Hematopoietic multipotent progenitor cell treated with erythropoietin and hydrocortisone succinate and interleukin-3 and kit ligand, for 4 days (in vitro differentiated cells): ENCODE results near the gene SYNPO.

Source experiments
- DNase-seq: peaks from one replicate; pipeline ENCODE4 v3.0.0-alpha.2; 2015

The SYNPO gene

GRCh38 chr5:150607105-150607504, 33.4 kb upstream of the SYNPO start:
- DNase-seq: no peak

GRCh38 chr5:150607991-150608390, 32.5 kb upstream of the SYNPO start:
- no peak for DNase-seq

- DNase-seq: no peak
Observed at GRCh38 chr5:150608991-150609390, 31.5 kb upstream of the SYNPO start.

GRCh38 chr5:150609843-150610584, 30.4 kb upstream of the SYNPO start:
- no peak for DNase-seq

- no peak for DNase-seq
Observed at GRCh38 chr5:150611026-150611425, 29.4 kb upstream of the SYNPO start.

- no peak for DNase-seq
Observed at GRCh38 chr5:150612405-150612804, 28.1 kb upstream of the SYNPO start.

GRCh38 chr5:150612905-150613670, 27.4 kb upstream of the SYNPO start:
- DNase-seq: no peak

GRCh38 chr5:150613991-150614660, 26.3 kb upstream of the SYNPO start:
- no peak for DNase-seq

- no peak for DNase-seq
Observed at GRCh38 chr5:150614661-150615060, 25.8 kb upstream of the SYNPO start.

GRCh38 chr5:150615141-150615699, 25.2 kb upstream of the SYNPO start:
- no peak for DNase-seq

GRCh38 chr5:150616024-150616470, 24.4 kb upstream of the SYNPO start:
- DNase-seq: peak; percentile 75

GRCh38 chr5:150616506-150616905, 24.0 kb upstream of the SYNPO start:
- DNase-seq: no peak

- no peak for DNase-seq
Observed at GRCh38 chr5:150618163-150618562, 22.3 kb upstream of the SYNPO start.

GRCh38 chr5:150618588-150619281, 21.7 kb upstream of the SYNPO start:
- DNase-seq: no peak

- DNase-seq: no peak
Observed at GRCh38 chr5:150619359-150620230, 20.9 kb upstream of the SYNPO start.

GRCh38 chr5:150621301-150621700, 19.2 kb upstream of the SYNPO start:
- DNase-seq: no peak

- DNase-seq: no peak
Observed at GRCh38 chr5:150622157-150622556, 18.3 kb upstream of the SYNPO start.

GRCh38 chr5:150623152-150623877, 17.1 kb upstream of the SYNPO start:
- DNase-seq: no peak

- no peak for DNase-seq
Observed at GRCh38 chr5:150623878-150624216, 16.6 kb upstream of the SYNPO start.

- DNase-seq: peak; percentile 46
Observed at GRCh38 chr5:150624334-150625163, 15.9 kb upstream of the SYNPO start.
